ENCODE results near the gene TSR1.

The TSR1 gene

GRCh38 chr17:2363851-2364762 lies 27.9 kb upstream of the TSR1 start:
- DNase-seq (ENCODE audit: extremely low read depth, low read depth), result no peak
- no peak for TF ChIP-seq CTCF (IDR thresholded peaks at IDR 0.05; ENCODE audit: low read depth, low read length, missing control alignments)

GRCh38 chr17:2363318-2363717 lies 27.1 kb upstream of the TSR1 start:
- TF ChIP-seq CTCF (IDR thresholded peaks at IDR 0.05; ENCODE audit: low read depth, low read length, missing control alignments), result no peak
- no peak overlapping the region for H3K4me3 ChIP-seq (replicated peaks; ENCODE audit: low read depth, low read length)
- DNase-seq (ENCODE audit: extremely low read depth, low read depth), result no peak

More at GRCh38 chr17:2363851-2364762, 27.9 kb upstream of the TSR1 start:
- H3K4me3 ChIP-seq (replicated peaks; ENCODE audit: low read depth, low read length), result no peak overlapping the region

- no peak for TF ChIP-seq CTCF (IDR thresholded peaks at IDR 0.05; ENCODE audit: low read depth, low read length, missing control alignments)
- no peak for DNase-seq (ENCODE audit: extremely low read depth, low read depth)
- H3K4me3 ChIP-seq (replicated peaks; ENCODE audit: low read depth, low read length), result no peak overlapping the region
Measured at GRCh38 chr17:2362881-2363280, 26.6 kb upstream of the TSR1 start.

GRCh38 chr17:2362416-2362815 lies 26.2 kb upstream of the TSR1 start:
- no peak for TF ChIP-seq CTCF (IDR thresholded peaks at IDR 0.05; ENCODE audit: low read depth, low read length, missing control alignments)
- no peak overlapping the region for H3K4me3 ChIP-seq (replicated peaks; ENCODE audit: low read depth, low read length)
- DNase-seq (ENCODE audit: extremely low read depth, low read depth), result no peak

- no peak for DNase-seq (ENCODE audit: extremely low read depth, low read depth)
- no peak overlapping the region for H3K4me3 ChIP-seq (replicated peaks; ENCODE audit: low read depth, low read length)
- TF ChIP-seq CTCF (IDR thresholded peaks at IDR 0.05; ENCODE audit: low read depth, low read length, missing control alignments), result no peak
Measured at GRCh38 chr17:2362016-2362415, 25.8 kb upstream of the TSR1 start.

- DNase-seq (ENCODE audit: extremely low read depth, low read depth), result no peak
- TF ChIP-seq CTCF (IDR thresholded peaks at IDR 0.05; ENCODE audit: low read depth, low read length, missing control alignments), result no peak
- no peak overlapping the region for H3K4me3 ChIP-seq (replicated peaks; ENCODE audit: low read depth, low read length)
Measured at GRCh38 chr17:2361010-2361760, 24.9 kb upstream of the TSR1 start.

Data from HFF-Myc (cell line).